CD4-positive, CD25-positive, alpha-beta regulatory T cell (primary cell): ENCODE measurements around the gene CCNA2. TPM values are rescaled to one million over a fixed set of nuclear protein-coding genes. Genes with fewer than 3 reads are reported as not detected.

Source experiments
- ATAC-seq, 2 donors: fragments of 150-1000 bp; cut with Tn5 transposase; one replicate each; pipeline ENCODE4 v1.10.0; 2021; ENCODE audit warnings: low read depth in 2 of 2, moderate number of reproducible peaks in 2 of 2, moderate library complexity in 1 of 2
- DNase-seq, 3 donors: peaks; one replicate each; pipeline versions ENCODE4 v3.0.0 to v3.0.0-alpha.2; 2012 to 2022; ENCODE audit warnings: mixed read lengths in 1 of 3
- H3K27ac ChIP-seq: one replicate; pipeline ENCODE4 v1.7.0; 2013; ENCODE audit warnings: mild to moderate bottlenecking, low read length; ENCODE audit not compliant: insufficient read depth, poor library complexity, severe bottlenecking
- H3K27me3 ChIP-seq: one replicate; pipeline ENCODE4 v1.7.0; 2013; ENCODE audit warnings: low read length; ENCODE audit not compliant: control insufficient read depth, insufficient read depth
- H3K36me3 ChIP-seq: one replicate; pipeline ENCODE4 v1.7.0; 2013; ENCODE audit warnings: mild to moderate bottlenecking, low read length, moderate library complexity; ENCODE audit not compliant: control insufficient read depth, insufficient read depth
- H3K4me1 ChIP-seq: 2 replicates; pipeline ENCODE4 v1.7.0; 2013; ENCODE audit warnings: mild to moderate bottlenecking, low read length; ENCODE audit not compliant: insufficient read depth, control insufficient read depth, poor library complexity, severe bottlenecking
- H3K4me3 ChIP-seq: one replicate; pipeline ENCODE4 v1.7.0; 2013; ENCODE audit warnings: low read depth, mild to moderate bottlenecking, low read length, moderate library complexity
- H3K9me3 ChIP-seq, 2 experiments: 1 replicate in 1 of 2; 2 replicates in 1 of 2; pipeline ENCODE4 v1.7.0; 2013; ENCODE audit warnings: low read length in 2 of 2, mild to moderate bottlenecking in 1 of 2, moderate library complexity in 1 of 2; ENCODE audit not compliant: control insufficient read depth in 2 of 2
- H3K27ac Mint-ChIP-seq, 3 donors: one replicate each; pipeline ENCODE4 v1.8.0; 2020 to 2022; ENCODE audit warnings: mild to moderate bottlenecking in 3 of 3, mixed read lengths in 3 of 3, moderate library complexity in 2 of 3
- H3K27me3 Mint-ChIP-seq: one replicate; pipeline ENCODE4 v1.8.0; 2022; ENCODE audit warnings: mild to moderate bottlenecking, mixed read lengths
- H3K36me3 Mint-ChIP-seq: one replicate; pipeline ENCODE4 v1.8.0; 2020; ENCODE audit warnings: mixed read lengths
- H3K4me1 Mint-ChIP-seq, 4 donors: one replicate each; pipeline ENCODE4 v1.8.0; 2020 to 2022; ENCODE audit warnings: mixed read lengths in 4 of 4, mild to moderate bottlenecking in 1 of 4
- H3K4me3 Mint-ChIP-seq, 4 donors: one replicate each; pipeline ENCODE4 v1.8.0; 2020 to 2022; ENCODE audit warnings: mild to moderate bottlenecking in 4 of 4, mixed read lengths in 4 of 4, moderate library complexity in 3 of 4
- H3K9me3 Mint-ChIP-seq, 7 donors: one replicate each; pipeline ENCODE4 v1.8.0; 2020 to 2022; ENCODE audit warnings: mixed read lengths in 7 of 7, mild to moderate bottlenecking in 3 of 7, moderate library complexity in 2 of 7
- polyA plus RNA-seq, 4 donors: library from polyadenylated mRNA; unstranded; fragments of 300-500 nt; fragmentation: Illumina TruSeq; gene quantifications; one replicate each; pipeline ENCODE4 v1.2.3, GENCODE V29; 2021
- total RNA-seq: library from RNA; stranded (reverse); gene quantifications from one replicate; pipeline ENCODE4 v1.2.3, GENCODE V29; 2022

CCNA2 gene
- total and polyA plus RNA-seq, 5 donors from 2014 or later: 0.61 to 4.5 (median 1.3) TPM

- Mint-ChIP-seq H3K9me3 (peaks cover 0 to 2% (median 0%) of the 10 kb centered on the region in 7 donors), H3K4me3 (no peak overlapping the region), H3K27me3 (peaks cover 5% of the 10 kb centered on the region), H3K27ac (no peak overlapping the region), H3K4me1 (peaks cover 0 to 19% (median 10%) of the 10 kb centered on the region in 4 donors), H3K36me3 (no peaks in the 10 kb centered on the region)
- no peaks in the 10 kb centered on the region for H3K4me1 ChIP-seq
- DNase-seq (no peak), ATAC-seq (no peak)
- H3K4me3 ChIP-seq: no peak overlapping the region
- H3K27ac ChIP-seq: no peak overlapping the region
- H3K9me3 ChIP-seq: no peaks in the 10 kb centered on the region
- no peaks in the 10 kb centered on the region for H3K36me3 ChIP-seq
- peaks cover 18% of the 10 kb centered on the region for H3K27me3 ChIP-seq
Observed at GRCh38 chr4:121791481-121791880, 32.2 kb downstream of the CCNA2 start.

GRCh38 chr4:121790976-121791375 lies 32.7 kb downstream of the CCNA2 start:
- H3K4me3 ChIP-seq: no peak overlapping the region
- ATAC-seq (no peak), DNase-seq (no peak)
- Mint-ChIP-seq H3K27me3 (peaks cover 5% of the 10 kb centered on the region), H3K9me3 (peaks cover 0 to 2% (median 0%) of the 10 kb centered on the region in 7 donors), H3K36me3 (no peaks in the 10 kb centered on the region), H3K4me3 (no peak overlapping the region), H3K4me1 (peaks cover 0 to 16% (median 8%) of the 10 kb centered on the region in 4 donors), H3K27ac (no peak overlapping the region)
- peaks cover 18% of the 10 kb centered on the region for H3K27me3 ChIP-seq
- no peaks in the 10 kb centered on the region for H3K36me3 ChIP-seq
- no peaks in the 10 kb centered on the region for H3K4me1 ChIP-seq
- no peaks in the 10 kb centered on the region for H3K9me3 ChIP-seq
- no peak overlapping the region for H3K27ac ChIP-seq

GRCh38 chr4:121789960-121790829 lies 33.5 kb downstream of the CCNA2 start:
- H3K27me3 ChIP-seq: peaks cover 19% of the 10 kb centered on the region
- no peaks in the 10 kb centered on the region for H3K36me3 ChIP-seq
- ATAC-seq (no peak), DNase-seq (no peak)
- no peak overlapping the region for H3K27ac ChIP-seq
- H3K9me3 Mint-ChIP-seq: peaks cover 0 to 2% (median 0%) of the 10 kb centered on the region in 7 donors
- H3K4me3 ChIP-seq: no peak overlapping the region
- peaks cover 0 to 9% (median 3%) of the 10 kb centered on the region in 4 donors for H3K4me1 Mint-ChIP-seq
- H3K4me3 Mint-ChIP-seq: no peak overlapping the region
- H3K36me3 Mint-ChIP-seq: no peaks in the 10 kb centered on the region
- peak overlapping the region in 1 of 3 donors; percentile 26 for H3K27ac Mint-ChIP-seq
- H3K9me3 ChIP-seq: no peaks in the 10 kb centered on the region
- peaks cover 12% of the 10 kb centered on the region for H3K27me3 Mint-ChIP-seq
- no peaks in the 10 kb centered on the region for H3K4me1 ChIP-seq

GRCh38 chr4:121789455-121789854 lies 34.2 kb downstream of the CCNA2 start:
- no peak overlapping the region for H3K27ac Mint-ChIP-seq
- peaks cover 18% of the 10 kb centered on the region for H3K27me3 Mint-ChIP-seq
- DNase-seq (no peak), ATAC-seq (no peak)
- peaks cover 25% of the 10 kb centered on the region for H3K27me3 ChIP-seq
- H3K9me3 Mint-ChIP-seq: peaks cover 0 to 6% (median 1%) of the 10 kb centered on the region in 7 donors
- peaks cover 0 to 3% of the 10 kb centered on the region in 2 experiments for H3K9me3 ChIP-seq
- H3K4me1 ChIP-seq: no peaks in the 10 kb centered on the region
- H3K27ac ChIP-seq: no peak overlapping the region
- H3K4me3 Mint-ChIP-seq: no peak overlapping the region
- no peak overlapping the region for H3K4me3 ChIP-seq
- H3K4me1 Mint-ChIP-seq: peaks cover 0 to 4% (median 1%) of the 10 kb centered on the region in 4 donors
- H3K36me3 ChIP-seq: no peaks in the 10 kb centered on the region
- no peaks in the 10 kb centered on the region for H3K36me3 Mint-ChIP-seq

GRCh38 chr4:121788896-121789295 lies 34.8 kb downstream of the CCNA2 start:
- Mint-ChIP-seq H3K9me3 (peaks cover 0 to 7% (median 1%) of the 10 kb centered on the region in 7 donors), H3K4me3 (no peak overlapping the region), H3K27me3 (peaks cover 18% of the 10 kb centered on the region), H3K36me3 (no peaks in the 10 kb centered on the region), H3K4me1 (peaks cover 0 to 2% (median 0%) of the 10 kb centered on the region in 4 donors), H3K27ac (peak overlapping the region in 1 of 3 donors; percentile 22)
- Histone ChIP-seq H3K27ac (no peak overlapping the region), H3K4me1 (no peaks in the 10 kb centered on the region), H3K4me3 (no peak overlapping the region), H3K9me3 (peaks cover 6 to 8% of the 10 kb centered on the region in 2 experiments), H3K27me3 (peaks cover 30% of the 10 kb centered on the region), H3K36me3 (no peaks in the 10 kb centered on the region)
- ATAC-seq (no peak), DNase-seq (peak in 1 of 3 donors; percentile 7)

- peaks cover 0 to 10% (median 1%) of the 10 kb centered on the region in 7 donors for H3K9me3 Mint-ChIP-seq
- no peaks in the 10 kb centered on the region for H3K36me3 Mint-ChIP-seq
- Histone ChIP-seq H3K36me3 (no peaks in the 10 kb centered on the region), H3K9me3 (peaks cover 6 to 8% of the 10 kb centered on the region in 2 experiments), H3K4me1 (no peaks in the 10 kb centered on the region), H3K4me3 (no peak overlapping the region), H3K27ac (no peak overlapping the region), H3K27me3 (peaks cover 30% of the 10 kb centered on the region)
- DNase-seq (no peak), ATAC-seq (no peak)
- H3K4me1 Mint-ChIP-seq: peaks cover 0 to 2% (median 0%) of the 10 kb centered on the region in 4 donors
- H3K4me3 Mint-ChIP-seq: no peak overlapping the region
- H3K27ac Mint-ChIP-seq: no peak overlapping the region
- peaks cover 27% of the 10 kb centered on the region for H3K27me3 Mint-ChIP-seq
Observed at GRCh38 chr4:121786221-121786620, 37.5 kb downstream of the CCNA2 start.

GRCh38 chr4:121785479-121785878 lies 38.2 kb downstream of the CCNA2 start:
- Mint-ChIP-seq H3K4me3 (no peak overlapping the region), H3K36me3 (no peaks in the 10 kb centered on the region), H3K9me3 (peaks cover 0 to 10% (median 1%) of the 10 kb centered on the region in 7 donors), H3K27me3 (peaks cover 30% of the 10 kb centered on the region), H3K27ac (no peak overlapping the region), H3K4me1 (peaks cover 0 to 2% (median 0%) of the 10 kb centered on the region in 4 donors)
- Histone ChIP-seq H3K4me3 (no peak overlapping the region), H3K27ac (no peak overlapping the region), H3K27me3 (peaks cover 27% of the 10 kb centered on the region), H3K4me1 (no peaks in the 10 kb centered on the region), H3K36me3 (no peaks in the 10 kb centered on the region), H3K9me3 (peaks cover 6 to 8% of the 10 kb centered on the region in 2 experiments)
- no peak for ATAC-seq
- no peak for DNase-seq
